SKM-1 treated with dmso at 0.1 percent for 144 hours (cell line): ENCODE measurements around the gene C14orf132.

Experiments
- DNase-seq: peaks from one replicate; lab custom pipeline; 2025; ENCODE audit not compliant: unreplicated experiment; lab: John Stamatoyannopoulos, UW

C14orf132 gene

GRCh38 chr14:96096639-96097610, 57.8 kb downstream of the C14orf132 start:
- no peak for DNase-seq

GRCh38 chr14:96097752-96098151, 58.6 kb downstream of the C14orf132 start:
- DNase-seq, result no peak

- DNase-seq, result no peak
Measured at GRCh38 chr14:96098309-96098998, 59.3 kb downstream of the C14orf132 start.

- no peak for DNase-seq
Measured at GRCh38 chr14:96098999-96099335, 59.8 kb downstream of the C14orf132 start.

- DNase-seq, result peak; percentile 24
Measured at GRCh38 chr14:96100161-96101064, 61.3 kb downstream of the C14orf132 start.

- no peak for DNase-seq
Measured at GRCh38 chr14:96102081-96102856, 63.1 kb downstream of the C14orf132 start.

GRCh38 chr14:96103075-96103474, 63.9 kb downstream of the C14orf132 start:
- no peak for DNase-seq

- DNase-seq, result no peak
Measured at GRCh38 chr14:96103560-96104460, 64.6 kb downstream of the C14orf132 start.

- no peak for DNase-seq
Measured at GRCh38 chr14:96104469-96105057, 65.4 kb downstream of the C14orf132 start.

- no peak for DNase-seq
Measured at GRCh38 chr14:96105089-96105925, 66.1 kb downstream of the C14orf132 start.

- DNase-seq, result no peak
Measured at GRCh38 chr14:96105926-96106441, 66.8 kb downstream of the C14orf132 start.

- no peak for DNase-seq
Measured at GRCh38 chr14:96106891-96107290, 67.7 kb downstream of the C14orf132 start.

- no peak for DNase-seq
Measured at GRCh38 chr14:96108061-96108795, 69.1 kb downstream of the C14orf132 start.

GRCh38 chr14:96108911-96109310, 69.7 kb downstream of the C14orf132 start:
- DNase-seq, result no peak

- no peak for DNase-seq
Measured at GRCh38 chr14:96109596-96110355, 70.6 kb downstream of the C14orf132 start.

- no peak for DNase-seq
Measured at GRCh38 chr14:96112032-96112431, 72.9 kb downstream of the C14orf132 start.
